ENCODE data around the gene ZMAT3.

DNA sequence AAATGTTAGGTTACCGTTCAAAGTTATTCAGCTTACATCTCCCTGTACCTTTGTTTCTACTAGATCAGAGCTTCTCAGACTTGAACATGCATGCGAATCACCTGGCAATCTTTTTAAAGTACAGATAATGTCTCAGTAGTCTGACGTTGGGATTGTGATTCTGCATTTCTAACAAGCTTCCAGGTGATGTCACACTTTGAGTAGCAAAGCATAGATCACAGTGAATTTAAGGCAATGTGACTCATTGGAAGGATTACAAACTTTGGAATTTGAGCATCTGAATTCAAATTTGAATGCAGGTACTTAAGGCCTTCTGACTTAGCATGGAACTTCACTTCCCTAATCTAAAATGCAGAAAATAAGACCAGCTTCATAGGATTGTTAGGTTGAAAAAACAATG lies 10.8 kb upstream of the ZMAT3 start:
- TF ChIP-seq, protein P1, sequence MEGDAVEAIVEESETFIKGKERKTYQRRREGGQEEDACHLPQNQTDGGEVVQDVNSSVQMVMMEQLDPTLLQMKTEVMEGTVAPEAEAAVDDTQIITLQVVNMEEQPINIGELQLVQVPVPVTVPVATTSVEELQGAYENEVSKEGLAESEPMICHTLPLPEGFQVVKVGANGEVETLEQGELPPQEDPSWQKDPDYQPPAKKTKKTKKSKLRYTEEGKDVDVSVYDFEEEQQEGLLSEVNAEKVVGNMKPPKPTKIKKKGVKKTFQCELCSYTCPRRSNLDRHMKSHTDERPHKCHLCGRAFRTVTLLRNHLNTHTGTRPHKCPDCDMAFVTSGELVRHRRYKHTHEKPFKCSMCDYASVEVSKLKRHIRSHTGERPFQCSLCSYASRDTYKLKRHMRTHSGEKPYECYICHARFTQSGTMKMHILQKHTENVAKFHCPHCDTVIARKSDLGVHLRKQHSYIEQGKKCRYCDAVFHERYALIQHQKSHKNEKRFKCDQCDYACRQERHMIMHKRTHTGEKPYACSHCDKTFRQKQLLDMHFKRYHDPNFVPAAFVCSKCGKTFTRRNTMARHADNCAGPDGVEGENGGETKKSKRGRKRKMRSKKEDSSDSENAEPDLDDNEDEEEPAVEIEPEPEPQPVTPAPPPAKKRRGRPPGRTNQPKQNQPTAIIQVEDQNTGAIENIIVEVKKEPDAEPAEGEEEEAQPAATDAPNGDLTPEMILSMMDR (conservative IDR thresholded peaks at IDR 0.05) = no peak
- TF ChIP-seq ZFX (IDR thresholded peaks at IDR 0.05) = no peak
